Left kidney (tissue), 2 donors: ENCODE measurements around the gene ATG7. TPM values are rescaled to one million over a fixed set of nuclear protein-coding genes. Genes with fewer than 3 reads are reported as not detected.
"Not testable (repeated sequence)": the region's sequence is repeated elsewhere in the genome, so short reads cannot be mapped to it uniquely, and the experiment has no call there.

Source experiments
- DNase-seq: peaks from one replicate; pipeline ENCODE4 v3.0.0-alpha.2; 2013
- polyA plus RNA-seq: library from polyadenylated mRNA; unstranded; fragments of 120-200 nt; gene quantifications from one replicate; pipeline ENCODE4 v1.2.1, GENCODE V29; 2013; ENCODE audit not compliant: insufficient read length

ATG7 gene
- polyA plus RNA-seq, 1 donor, result 27.8 TPM

DNA sequence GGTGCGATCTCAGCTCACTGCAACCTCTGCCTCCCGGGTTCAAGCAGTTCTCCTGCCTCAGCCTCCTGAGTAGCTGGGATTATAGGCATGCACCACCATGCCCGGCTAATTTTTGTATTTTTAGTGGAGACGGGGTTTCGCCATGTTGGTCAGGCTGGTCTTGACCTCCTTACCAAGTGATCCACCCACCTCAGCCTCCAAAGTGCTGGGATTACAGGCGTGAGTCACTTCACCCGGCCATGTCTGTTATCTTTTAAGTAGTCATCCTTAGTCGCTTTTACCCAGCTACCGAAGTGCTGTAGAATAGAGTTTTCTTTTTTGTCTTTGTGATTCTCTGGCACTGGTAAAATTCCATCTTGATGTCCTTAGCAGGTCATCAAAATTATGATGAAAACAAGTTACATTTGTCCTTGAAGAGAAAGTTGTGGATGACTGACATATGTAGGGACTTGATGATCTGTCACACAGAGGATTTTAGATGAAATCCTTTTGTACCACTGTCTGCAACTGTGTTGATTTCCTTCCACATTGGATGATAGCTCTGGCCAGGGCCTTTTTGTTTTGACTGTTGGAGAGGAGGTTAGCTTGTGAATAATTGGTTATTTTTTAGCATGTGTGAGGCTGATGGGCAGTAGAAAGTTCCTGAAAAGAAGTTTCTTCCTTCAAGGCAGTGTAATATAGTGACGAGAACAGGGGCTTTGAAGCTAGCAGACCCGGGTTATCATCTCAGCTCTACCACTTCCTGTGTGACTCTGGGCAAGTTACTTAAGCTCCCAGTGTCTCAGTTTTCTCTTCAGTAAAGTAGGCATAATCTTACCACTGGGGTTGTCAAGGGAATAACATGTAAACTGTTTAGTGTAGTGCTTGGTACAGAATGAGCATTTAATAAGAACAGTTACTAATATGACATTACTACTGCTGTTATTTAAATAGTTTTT lies 18.8 kb downstream of the ATG7 start:
- DNase-seq, result no peak

DNA sequence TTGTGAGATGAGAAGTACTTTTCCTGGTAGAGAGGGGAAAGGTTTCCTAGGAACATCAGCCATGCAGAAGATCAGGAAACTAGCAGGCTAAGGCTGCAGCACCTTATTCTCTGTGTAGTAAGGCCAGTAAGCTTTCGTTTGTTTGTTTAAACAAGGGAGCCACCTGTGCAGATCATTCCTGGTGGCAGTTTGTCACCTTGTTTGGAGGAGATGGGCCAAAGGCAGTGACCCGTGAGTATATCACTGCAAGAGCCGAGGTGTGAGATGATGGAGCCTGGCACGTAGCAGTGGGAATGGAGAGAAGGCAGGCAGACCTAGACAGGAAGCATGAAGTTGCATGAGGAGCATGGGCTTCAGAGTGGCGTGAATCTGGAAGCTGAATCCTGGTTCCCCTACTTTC lies 19.6 kb downstream of the ATG7 start:
- no peak for DNase-seq

DNA sequence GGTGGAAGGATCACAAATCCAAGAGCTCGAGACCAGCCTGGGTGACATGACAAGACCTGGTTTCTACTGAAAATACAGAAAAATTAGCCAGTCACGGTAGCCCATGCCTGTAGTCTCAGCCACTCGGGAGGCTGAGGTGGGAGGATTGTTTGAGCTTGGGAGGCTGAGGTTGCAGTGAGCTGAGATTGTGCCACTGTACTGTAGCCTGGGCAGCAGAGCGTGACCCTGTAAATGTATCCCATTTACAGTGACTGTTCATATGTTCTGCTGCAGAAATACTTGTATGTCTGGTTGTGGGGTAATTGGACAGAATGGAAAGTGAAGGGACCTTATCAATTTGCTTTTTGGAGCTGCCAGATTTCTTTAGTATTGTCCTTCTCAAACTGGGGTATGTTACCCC lies 24.9 kb downstream of the ATG7 start:
- DNase-seq, result no peak

DNA sequence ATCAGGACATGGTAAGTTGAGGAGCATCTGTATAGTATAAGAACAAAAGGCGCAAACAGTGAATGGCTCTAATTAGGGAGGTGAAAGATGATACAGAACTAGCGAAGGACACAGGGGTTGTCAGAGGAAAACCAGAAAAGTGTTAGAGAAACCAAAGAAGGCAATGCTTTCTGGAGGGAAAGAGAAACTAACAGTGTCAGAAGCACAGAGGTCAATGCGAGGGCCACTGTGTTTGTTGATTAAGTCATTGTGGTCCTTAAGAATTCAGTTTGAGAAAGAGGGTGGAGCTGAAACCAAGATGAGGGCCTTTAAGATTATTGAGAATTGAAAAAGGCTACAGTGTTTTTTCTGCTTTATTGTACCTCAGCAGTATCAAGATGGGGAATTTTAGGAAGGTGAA lies 28.8 kb downstream of the ATG7 start:
- DNase-seq, result no peak

DNA sequence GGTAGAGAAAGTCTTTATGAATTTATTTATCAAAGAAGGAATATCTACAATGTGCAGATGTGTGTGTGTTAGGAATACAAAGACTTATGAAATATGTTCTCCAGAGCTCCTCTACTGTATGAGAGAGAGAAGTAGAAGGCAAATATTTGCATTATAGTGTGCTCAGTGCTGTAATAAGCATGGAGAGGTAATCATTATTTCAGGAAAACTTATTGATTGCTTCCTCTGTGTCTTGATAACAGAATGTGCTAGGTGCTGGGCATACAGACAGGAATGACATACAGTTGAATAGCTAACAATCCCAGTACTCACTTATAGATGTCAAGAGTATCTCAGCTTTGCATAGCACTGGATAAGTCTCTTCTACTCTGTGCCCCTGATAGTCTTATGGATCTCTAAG lies 30.2 kb downstream of the ATG7 start:
- no peak for DNase-seq

DNA sequence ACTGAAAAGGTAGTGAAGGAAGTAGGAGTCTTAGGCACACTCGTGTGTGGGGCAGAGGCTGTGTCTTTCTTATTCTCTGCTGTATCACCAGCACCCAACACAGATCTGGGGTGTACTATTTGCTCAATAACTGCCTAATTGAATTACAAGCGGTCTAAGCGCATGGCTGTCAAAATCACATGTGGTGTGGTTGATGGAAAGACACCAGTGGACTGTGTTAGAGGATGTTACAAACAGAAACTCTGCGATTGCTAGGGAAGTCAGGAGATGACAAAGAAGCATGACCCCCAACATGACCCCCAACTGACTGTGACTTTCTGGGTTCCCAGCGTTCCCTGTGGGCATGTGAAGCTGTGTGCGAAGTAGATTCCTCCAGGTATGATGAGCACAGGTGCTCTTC lies 32.0 kb downstream of the ATG7 start:
- no peak for DNase-seq

DNA sequence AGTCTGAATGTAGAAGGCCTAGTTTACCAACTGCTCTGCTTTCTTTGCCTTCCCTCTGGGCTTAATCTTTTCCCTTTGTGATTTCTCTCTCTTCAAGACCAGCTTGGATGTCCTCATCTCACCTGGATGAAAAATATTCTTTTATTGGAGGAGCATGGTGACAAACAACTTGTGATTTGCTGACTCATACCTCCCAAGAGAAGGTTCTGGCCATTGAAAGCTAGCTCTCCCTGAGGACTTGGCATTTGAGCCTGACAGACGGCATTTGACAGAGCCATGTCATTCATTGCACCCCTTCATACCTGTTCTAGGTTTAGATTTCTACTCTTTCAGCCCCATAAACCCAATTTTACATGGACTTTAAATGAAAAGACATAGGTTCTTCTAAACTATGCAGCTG lies 33.3 kb downstream of the ATG7 start:
- no peak for DNase-seq

DNA sequence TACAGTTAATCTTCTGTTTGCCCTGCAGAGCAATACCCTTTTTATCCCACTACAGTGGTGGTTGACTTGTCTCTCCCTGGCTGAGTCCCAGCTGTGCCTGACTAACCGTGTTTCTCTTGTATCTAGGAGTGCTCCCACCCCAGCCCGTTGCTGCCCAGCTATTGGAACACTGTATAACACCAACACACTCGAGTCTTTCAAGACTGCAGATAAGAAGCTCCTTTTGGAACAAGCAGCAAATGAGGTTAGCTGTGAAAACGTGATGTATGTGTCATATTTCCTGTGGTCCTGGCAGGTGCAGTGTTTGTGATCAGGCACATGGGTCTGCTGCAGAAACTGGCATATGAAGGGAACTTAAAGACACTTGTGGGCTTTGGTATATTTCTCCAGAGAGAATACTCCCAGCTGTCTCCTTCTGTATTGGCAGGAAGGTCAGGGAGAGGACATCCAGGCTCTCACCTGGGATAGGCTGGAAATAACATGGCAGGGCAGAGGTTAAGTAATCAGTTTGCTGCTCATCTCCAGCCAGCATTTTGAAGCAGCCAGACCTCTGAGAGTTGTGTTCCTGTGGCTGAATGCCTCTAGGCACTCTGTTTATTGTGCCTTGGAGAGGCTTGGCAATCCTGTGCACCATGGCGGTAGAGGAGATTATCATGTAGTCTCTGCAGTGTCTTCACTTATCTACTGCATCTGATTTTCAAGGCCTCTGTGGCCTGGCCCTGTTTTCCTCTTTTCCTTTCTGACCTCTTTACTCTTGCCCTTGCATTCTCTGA lies 34.8 kb downstream of the ATG7 start:
- no peak for DNase-seq

DNA sequence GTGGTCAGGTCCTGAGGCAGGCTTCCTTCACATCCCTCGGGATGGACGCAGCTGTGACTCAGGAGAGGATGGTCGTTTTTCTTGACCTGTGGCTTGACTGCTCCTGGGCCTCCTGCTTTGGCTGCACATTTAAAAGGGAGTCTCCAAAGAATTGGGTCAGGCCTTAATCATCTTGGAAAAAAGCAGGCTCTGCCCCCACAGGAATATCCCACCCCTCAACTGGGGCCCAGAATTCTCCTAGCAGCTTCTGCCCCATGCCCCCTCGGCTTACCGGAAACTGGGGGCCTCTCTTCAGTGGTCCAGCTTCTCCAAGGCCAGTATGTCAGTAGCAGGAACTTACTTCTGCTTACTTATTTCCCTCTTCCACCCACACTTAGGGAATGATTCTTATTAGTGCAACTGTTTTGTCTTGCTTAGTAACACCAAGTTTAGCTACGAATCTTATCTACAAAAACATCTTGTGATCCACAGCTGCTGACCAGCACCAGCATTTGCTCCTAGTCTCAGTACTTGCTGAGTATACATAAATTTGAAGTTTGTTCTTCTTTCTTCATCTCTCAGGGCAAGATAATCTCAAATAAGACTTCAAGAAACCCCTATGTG lies 35.7 kb downstream of the ATG7 start:
- DNase-seq, result no peak

DNA sequence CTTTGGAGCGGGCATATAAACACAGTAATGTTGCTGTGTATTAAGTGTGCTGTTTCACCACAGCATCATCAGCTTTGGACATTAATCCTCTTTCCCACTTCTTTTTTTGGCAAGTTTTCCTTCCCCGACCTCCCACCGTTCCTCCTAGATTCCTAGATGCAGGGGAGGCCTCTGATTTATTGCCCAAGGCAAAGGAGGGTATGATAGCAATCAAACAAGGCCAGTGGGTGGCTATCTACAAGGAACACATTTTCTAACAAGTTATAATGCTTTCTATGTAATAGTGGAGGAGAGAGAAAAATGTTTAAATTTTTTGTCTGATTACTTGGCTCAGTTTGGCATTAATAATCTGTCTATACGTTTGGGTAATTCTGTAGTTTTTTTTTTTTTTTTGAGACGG lies 38.1 kb downstream of the ATG7 start:
- DNase-seq, result no peak

DNA sequence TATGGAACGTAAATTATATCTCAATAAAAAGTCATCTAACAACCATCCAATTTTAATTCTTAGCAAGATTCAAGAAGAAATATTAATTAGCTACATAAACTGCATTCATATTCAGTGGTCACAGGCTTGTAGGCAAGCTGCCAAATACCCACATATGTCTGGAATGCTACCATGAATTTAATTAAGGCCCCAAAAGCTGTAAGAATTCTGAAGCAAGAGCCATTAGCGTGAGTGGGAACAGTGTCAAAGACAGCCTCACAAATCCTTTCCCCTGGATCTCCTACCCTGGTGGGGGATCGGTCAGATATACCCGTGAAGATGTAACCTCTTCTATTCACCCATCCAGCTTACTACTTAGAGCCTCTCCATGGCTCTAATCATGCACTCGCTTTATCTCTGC lies 40.0 kb downstream of the ATG7 start:
- DNase-seq, result no peak

DNA sequence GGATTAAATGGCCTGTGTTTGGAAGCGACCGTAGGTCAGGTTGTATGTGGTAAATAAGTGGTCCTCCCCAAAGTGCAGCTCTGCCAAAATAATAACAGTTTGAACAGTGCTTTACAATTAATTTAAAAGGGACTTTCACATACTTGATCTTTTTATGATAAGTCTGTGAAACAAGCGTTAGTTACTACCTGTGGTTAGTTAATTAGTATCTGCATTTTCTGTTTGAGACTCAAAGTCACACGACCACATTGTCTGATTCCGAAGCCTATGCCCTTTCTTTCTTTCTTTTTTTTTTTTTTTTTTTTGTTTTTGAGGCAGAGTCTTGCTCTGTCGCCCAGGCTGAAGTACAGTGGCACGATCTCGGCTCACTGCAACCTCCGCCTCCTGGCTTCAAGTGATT lies 45.1 kb downstream of the ATG7 start:
- DNase-seq, result no peak

DNA sequence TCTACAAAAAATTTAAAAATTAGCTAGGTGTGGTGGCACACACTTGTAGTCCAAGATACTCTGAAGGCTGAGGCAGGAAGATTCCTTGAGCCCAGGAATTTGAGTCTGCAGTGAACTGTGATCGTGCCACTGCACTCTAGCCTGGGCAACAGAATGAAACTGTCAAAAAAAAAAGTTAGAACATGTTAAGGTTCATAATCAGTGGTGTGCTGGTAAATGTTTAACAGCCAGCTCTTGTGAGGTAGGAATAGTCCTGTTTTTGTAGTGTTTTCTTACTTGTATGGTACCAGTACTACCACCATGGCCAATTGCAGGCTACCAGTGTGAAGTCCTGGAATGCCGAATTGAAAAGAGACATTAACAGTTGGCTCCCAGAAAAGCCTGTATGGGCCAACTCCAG lies 50.7 kb downstream of the ATG7 start:
- peak; percentile 3 for DNase-seq

DNA sequence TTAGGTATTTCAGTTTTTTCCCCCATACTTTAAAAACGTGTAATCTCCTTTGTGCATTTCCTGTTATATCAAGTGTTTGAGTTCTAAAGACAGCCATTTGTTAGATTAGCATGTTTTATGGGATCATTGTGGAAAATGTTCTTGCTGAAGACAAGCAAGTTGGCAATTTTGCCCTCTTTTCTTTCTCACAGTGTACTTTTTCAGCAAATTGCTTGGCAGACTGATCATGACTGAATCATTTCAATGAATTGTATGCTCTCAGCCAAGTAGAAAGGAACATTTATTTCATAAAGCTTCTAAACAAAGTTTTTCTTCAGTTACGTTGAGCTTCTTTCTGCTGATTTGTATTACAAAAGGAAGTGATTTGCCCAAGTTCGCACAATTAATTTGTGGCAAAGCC lies 51.6 kb downstream of the ATG7 start:
- no peak for DNase-seq

DNA sequence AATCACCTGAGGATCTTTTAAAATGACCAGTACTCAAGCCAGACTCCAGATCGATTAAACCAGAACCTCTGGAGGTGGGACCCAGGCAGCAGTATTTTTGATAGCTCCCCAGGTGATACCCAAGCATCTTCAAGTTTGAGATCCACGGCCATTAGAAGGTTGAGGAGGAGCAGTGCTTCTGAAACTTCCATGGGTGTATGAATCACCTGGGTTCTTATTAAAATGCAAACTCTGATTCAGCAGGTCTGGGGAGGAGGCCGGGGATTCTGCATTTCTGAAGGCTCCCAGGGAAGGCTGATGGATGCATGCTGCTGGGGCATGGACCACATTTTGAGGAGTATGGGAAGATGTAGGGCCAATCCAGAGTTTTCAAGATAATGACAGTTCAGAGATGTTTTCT lies 55.4 kb downstream of the ATG7 start:
- DNase-seq, result no peak

DNA sequence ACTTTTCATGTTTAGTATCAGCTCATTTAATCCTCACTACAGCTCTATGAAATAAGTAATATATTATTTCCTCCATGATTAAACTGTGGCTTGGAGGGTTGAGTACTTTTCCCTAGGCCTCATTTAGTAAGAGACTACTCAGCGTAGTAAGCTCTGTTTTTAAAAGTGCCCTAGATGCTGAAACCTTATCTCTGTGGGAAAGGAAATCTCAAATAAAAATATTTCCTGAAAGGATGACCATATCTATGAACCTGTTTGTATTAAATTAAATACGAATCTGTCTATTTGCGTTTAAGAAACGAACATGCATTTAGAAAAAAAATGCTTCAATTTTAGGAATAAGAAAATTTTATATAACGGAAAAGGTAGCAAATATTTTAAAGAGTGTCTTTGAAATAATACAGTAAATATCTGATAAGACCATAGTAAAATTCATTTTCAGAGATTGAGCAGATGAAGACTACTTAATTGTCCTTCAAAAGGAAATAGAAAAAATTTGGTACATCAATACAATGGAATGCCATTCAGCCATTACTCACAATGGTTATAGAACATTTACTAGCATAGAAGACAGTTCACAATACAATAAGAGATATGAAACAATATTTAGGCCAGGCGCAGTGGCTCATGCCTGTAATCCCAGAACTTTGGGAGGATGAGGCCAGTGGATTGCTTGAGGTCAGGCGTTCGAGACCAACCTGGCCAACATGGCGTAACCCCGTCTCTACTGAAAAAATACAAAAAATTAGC lies 56.2 kb downstream of the ATG7 start:
- DNase-seq, result no peak

DNA sequence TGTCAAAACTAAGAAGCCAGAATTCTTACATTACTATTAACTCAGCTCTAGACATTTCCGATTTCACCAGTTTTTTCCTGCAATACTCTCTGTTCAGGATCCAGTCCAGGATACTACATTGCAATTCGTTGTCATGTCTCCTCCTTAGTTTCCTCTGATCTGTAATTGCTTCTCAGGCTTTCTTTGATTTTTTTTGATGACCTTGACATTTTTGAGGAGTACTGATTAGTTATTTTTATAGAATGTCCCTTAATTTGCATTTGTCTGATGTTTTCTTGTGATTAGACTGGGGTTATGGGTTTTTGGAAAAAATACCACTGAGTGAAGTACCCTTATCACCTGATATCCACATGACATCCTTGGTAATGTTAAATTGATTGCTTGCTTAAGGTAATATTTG lies 57.6 kb downstream of the ATG7 start:
- DNase-seq, result no peak

DNA sequence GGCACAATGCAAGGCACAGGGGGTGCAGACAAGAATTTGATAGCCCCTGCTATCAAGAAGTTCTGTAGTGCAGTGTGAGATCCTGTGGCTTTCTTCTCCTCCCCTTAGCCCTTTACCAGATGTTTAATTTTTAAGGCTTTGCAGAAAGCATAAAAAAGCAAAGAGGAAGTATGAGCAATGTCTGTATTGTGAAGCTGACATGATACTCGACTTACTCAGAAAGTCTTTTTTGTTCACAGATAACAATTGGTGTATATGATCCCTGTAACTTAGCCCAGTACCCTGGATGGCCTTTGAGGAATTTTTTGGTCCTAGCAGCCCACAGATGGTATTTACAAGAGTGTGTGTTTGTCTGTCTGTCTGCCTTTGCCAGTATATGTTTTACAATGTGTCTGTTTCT lies 58.9 kb downstream of the ATG7 start:
- DNase-seq, result no peak

DNA sequence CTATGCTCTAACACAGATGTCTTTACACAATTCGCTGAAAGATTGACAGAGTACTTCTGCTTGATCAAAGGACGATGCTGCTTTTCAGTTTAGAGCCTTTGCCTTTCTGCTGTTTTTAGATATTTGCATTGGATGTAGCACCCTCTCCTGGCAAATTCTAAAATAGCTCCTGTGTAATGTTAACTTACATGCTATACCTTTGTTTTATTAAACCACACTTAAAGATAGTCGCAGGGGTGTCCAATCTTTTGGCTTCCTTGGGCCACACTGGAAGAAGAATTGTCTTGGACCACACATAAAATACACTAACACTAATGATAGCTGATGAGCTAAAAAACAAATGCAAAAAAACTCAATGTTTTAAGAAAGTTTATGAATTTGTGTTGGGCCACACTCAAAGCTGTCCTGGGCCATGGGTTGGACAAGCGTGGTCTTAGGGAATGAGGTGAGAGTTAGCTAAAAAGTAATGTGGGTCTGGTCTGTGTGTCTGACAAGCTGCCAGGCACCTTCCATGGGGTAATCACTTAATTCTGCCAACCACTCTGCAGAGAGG lies 62.9 kb downstream of the ATG7 start:
- peak; percentile 60 for DNase-seq

DNA sequence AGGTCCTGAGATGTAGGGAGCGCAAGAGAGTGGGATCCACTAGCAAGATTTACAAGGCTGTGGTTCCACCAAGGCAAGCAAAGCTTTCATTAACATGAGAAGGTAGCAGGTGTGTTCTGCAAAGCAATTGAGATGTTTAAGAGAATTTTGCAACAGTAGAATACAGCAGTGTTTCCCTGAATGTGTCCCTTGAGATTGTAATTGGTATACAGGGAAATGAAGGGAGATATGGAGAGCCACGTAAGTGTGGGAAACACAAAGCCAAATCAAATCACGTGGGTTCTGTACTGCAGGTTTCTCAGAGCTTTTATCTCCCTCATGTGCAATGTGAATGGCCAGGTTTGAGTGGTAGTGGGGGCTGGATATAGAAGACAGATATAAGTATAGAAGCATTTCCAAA lies 67.3 kb downstream of the ATG7 start:
- no peak for DNase-seq

DNA sequence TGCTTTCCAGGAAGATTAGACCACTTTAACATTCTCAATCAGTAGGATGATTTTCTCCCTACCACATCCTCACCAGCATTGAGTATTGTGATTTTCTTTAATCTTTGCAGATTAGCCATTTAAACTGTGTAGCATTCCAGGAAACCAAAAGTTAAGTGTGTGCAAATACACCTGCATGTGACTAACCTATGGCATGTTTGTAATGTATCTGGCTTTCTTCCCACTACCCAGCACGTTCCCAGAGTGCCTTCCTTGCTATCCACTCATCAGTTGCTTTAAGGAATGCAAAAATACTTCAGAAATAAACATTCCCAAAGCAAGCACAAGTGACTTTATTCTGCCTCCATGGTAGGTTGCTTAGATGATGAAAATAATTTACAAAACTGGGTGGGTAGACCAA lies 74.2 kb downstream of the ATG7 start:
- no peak for DNase-seq

DNA sequence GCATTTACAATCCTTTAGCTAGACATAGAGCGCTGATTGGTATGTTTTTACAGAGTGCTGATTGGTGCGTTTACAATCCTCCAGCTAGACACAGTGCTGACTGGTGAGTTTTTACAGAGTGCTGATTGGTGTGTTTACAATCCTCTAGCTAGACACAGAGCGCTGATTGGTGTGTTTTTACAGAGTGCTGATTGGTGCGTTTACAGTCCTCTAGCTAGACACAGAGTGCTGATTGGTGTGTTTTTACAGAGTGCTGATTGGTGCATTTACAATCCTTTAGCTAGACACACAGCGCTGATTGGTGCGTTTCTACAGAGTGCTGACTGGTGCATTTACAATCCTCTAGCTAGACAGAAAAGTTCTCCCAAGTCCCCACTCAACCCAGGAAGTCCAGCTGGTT lies 76.7 kb downstream of the ATG7 start:
- not testable (repeated sequence) for DNase-seq
